ENCODE measurements around the gene AHNAK2. TPM values are rescaled to one million over a fixed set of nuclear protein-coding genes. Genes with fewer than 3 reads are reported as not detected.
A peak's percentile ranks its signal among the peaks of the same experiment; 100 is the strongest.

Gene AHNAK2
- total RNA-seq, 1 experiment from 2014 or later: 45.0 TPM

DNA sequence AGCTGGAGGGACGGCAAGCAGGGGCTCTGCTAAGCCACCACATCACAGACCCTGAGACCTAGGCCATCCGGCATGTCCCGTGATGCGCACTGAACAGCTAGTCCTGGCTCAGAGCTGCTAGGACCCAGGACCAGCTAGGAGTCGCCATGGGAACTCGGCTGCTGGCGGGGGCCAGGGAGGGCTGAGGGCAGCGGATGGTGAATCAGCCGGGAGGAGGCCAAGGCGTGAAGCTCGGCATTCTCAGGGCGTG is 5.1 kb downstream of the AHNAK2 start:
- no peak for DNase-seq (ENCODE audit: low read depth, low spot score)
- POLR2A ChIA-PET: interaction anchor here (0.6 to 2.5 kb wide), 12 partner anchors 10 to 220 kb away, joined by 3 to 10 read pairs (median 5); partner anchors contain the start of genes CDCA4, CLBA1 and SIVA1
- intact Hi-C loops (cut with micrococcal nuclease): loop anchor here (2.0 to 10.0 kb wide), 4 partner anchors 48 to 192 kb away; partner anchors contain the start of genes CDCA4 and JAG2
- Histone ChIP-seq H3K4me1 (ENCODE audit: control insufficient read depth in 1 of 2, insufficient read depth in 2 of 2, low read length in 2 of 2) (peaks cover 77 to 98% of the 10 kb centered on the region in 2 experiments), H3K9ac (ENCODE audit: low read length) (peak overlapping the region; percentile 80), H3K27ac (ENCODE audit: low read depth, low read length) (peak overlapping the region; percentile 98), H4K20me1 (ENCODE audit: insufficient read depth) (no peaks in the 10 kb centered on the region), H3K27me3 (ENCODE audit: insufficient read depth, low read length) (no peaks in the 10 kb centered on the region), H3K4me2 (ENCODE audit: low read length) (peak overlapping the region; percentile 90), H3K36me3 (ENCODE audit: control insufficient read depth in 1 of 2, insufficient read depth in 2 of 2, low read length in 2 of 2) (no peaks in the 10 kb centered on the region), H3K79me2 (ENCODE audit: insufficient read depth, low read length) (peaks cover 4% of the 10 kb centered on the region; the same call in 1 of the 2 replicates), H3K9me3 (ENCODE audit: control insufficient read depth in 1 of 2, insufficient read depth in 1 of 2, low read depth in 1 of 2, low read length in 2 of 2) (no peaks in the 10 kb centered on the region), H2AFZ (ENCODE audit: low read depth, low read length, poor library complexity, severe bottlenecking) (no peak overlapping the region), H3K9me2 (ENCODE audit: insufficient read depth) (no peaks in the 10 kb centered on the region), H3K4me3 (replicated peaks in 1 of 2; ENCODE audit: low read depth in 1 of 2, low read length in 2 of 2) (peak overlapping the region; percentile 31 to 41)
- TF ChIP-seq JUND (IDR thresholded peaks at IDR 0.05): no peak
- TF ChIP-seq, protein P1, sequence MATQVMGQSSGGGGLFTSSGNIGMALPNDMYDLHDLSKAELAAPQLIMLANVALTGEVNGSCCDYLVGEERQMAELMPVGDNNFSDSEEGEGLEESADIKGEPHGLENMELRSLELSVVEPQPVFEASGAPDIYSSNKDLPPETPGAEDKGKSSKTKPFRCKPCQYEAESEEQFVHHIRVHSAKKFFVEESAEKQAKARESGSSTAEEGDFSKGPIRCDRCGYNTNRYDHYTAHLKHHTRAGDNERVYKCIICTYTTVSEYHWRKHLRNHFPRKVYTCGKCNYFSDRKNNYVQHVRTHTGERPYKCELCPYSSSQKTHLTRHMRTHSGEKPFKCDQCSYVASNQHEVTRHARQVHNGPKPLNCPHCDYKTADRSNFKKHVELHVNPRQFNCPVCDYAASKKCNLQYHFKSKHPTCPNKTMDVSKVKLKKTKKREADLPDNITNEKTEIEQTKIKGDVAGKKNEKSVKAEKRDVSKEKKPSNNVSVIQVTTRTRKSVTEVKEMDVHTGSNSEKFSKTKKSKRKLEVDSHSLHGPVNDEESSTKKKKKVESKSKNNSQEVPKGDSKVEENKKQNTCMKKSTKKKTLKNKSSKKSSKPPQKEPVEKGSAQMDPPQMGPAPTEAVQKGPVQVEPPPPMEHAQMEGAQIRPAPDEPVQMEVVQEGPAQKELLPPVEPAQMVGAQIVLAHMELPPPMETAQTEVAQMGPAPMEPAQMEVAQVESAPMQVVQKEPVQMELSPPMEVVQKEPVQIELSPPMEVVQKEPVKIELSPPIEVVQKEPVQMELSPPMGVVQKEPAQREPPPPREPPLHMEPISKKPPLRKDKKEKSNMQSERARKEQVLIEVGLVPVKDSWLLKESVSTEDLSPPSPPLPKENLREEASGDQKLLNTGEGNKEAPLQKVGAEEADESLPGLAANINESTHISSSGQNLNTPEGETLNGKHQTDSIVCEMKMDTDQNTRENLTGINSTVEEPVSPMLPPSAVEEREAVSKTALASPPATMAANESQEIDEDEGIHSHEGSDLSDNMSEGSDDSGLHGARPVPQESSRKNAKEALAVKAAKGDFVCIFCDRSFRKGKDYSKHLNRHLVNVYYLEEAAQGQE (IDR thresholded peaks at IDR 0.05; ENCODE audit: low read depth): no peak
- TF ChIP-seq EZH2 (IDR thresholded peaks at IDR 0.05): no peak
- TF ChIP-seq, protein P2, sequence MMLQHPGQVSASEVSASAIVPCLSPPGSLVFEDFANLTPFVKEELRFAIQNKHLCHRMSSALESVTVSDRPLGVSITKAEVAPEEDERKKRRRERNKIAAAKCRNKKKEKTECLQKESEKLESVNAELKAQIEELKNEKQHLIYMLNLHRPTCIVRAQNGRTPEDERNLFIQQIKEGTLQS (IDR thresholded peaks at IDR 0.05): no peak
- TF ChIP-seq EZH2phosphoT487 (IDR thresholded peaks at IDR 0.05; ENCODE audit: borderline replicate concordance): no peak
- TF ChIP-seq, protein P3, sequence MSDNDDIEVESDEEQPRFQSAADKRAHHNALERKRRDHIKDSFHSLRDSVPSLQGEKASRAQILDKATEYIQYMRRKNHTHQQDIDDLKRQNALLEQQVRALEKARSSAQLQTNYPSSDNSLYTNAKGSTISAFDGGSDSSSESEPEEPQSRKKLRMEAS (IDR thresholded peaks at IDR 0.05): no peak
- no peak for TF ChIP-seq POLR2A (IDR thresholded peaks at IDR 0.05; ENCODE audit: borderline replicate concordance, extremely low read depth, insufficient read depth, insufficient read length)
- TF ChIP-seq SP1 (IDR thresholded peaks at IDR 0.05; ENCODE audit: low read depth): no peak
- no peak for TF ChIP-seq TCF7L2 (IDR thresholded peaks at IDR 0.05; ENCODE audit: borderline replicate concordance, extremely low read depth, insufficient read depth, insufficient read length)
- no peak for TF ChIP-seq RAD21 (IDR thresholded peaks at IDR 0.05; ENCODE audit: low read depth)
- TF ChIP-seq, protein P4, sequence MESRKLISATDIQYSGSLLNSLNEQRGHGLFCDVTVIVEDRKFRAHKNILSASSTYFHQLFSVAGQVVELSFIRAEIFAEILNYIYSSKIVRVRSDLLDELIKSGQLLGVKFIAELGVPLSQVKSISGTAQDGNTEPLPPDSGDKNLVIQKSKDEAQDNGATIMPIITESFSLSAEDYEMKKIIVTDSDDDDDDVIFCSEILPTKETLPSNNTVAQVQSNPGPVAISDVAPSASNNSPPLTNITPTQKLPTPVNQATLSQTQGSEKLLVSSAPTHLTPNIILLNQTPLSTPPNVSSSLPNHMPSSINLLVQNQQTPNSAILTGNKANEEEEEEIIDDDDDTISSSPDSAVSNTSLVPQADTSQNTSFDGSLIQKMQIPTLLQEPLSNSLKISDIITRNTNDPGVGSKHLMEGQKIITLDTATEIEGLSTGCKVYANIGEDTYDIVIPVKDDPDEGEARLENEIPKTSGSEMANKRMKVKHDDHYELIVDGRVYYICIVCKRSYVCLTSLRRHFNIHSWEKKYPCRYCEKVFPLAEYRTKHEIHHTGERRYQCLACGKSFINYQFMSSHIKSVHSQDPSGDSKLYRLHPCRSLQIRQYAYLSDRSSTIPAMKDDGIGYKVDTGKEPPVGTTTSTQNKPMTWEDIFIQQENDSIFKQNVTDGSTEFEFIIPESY (IDR thresholded peaks at IDR 0.05; ENCODE audit: extremely low read depth, insufficient replicate concordance, low read length): no peak
- no peak for TF ChIP-seq ZNF274 (IDR thresholded peaks at IDR 0.05; ENCODE audit: low read depth, low read length)
- no peak for ATAC-seq
- no TSS peak for BruUV-seq (replicated peaks)
- CTCF ChIA-PET: interaction anchor here (0.8 to 5.3 kb wide), 12 partner anchors 12 to 508 kb away, joined by 3 to 56 read pairs (median 4); partner anchors contain the start of genes BRF1, CDCA4 and CLBA1
- RAD21 ChIA-PET (ENCODE audit: low non-redundant PET in 1 of 2, low total read pairs in 2 of 2, uncharacterized antibody in 2 of 2, unreplicated experiment in 2 of 2): interaction anchor here (0.6 to 0.7 kb wide), 3 partner anchors 40 to 77 kb away, joined by 3 to 8 read pairs (median 3); no protein-coding TSS in a partner anchor

Data from HCT116 (cell line).